ENCODE measurements around the gene ZNF621. TPM values are rescaled to one million over a fixed set of nuclear protein-coding genes. Genes with fewer than 3 reads are reported as not detected.
"Not testable (repeated sequence)": the region's sequence is repeated elsewhere in the genome, so short reads cannot be mapped to it uniquely, and the experiment has no call there.

The ZNF621 gene
- total RNA-seq, 1 experiment from 2014 or later, result 7.9 TPM

- DNase-seq (ENCODE audit: low read depth), result no peak
Observed at GRCh38 chr3:40534283-40534682, 9.5 kb downstream of the ZNF621 start.

- peak; percentile 62 for DNase-seq (ENCODE audit: low read depth)
Observed at GRCh38 chr3:40546816-40547215, 22.1 kb downstream of the ZNF621 start.

GRCh38 chr3:40550167-40550566 is 25.4 kb downstream of the ZNF621 start:
- no peak for DNase-seq (ENCODE audit: low read depth)

GRCh38 chr3:40557575-40558161 is 32.9 kb downstream of the ZNF621 start:
- no peak for DNase-seq (ENCODE audit: low read depth)

- not testable (repeated sequence) for DNase-seq (ENCODE audit: low read depth)
Observed at GRCh38 chr3:40562482-40562881, 37.7 kb downstream of the ZNF621 start.

- not testable (repeated sequence) for DNase-seq (ENCODE audit: low read depth)
Observed at GRCh38 chr3:40565629-40566028, 40.9 kb downstream of the ZNF621 start.

GRCh38 chr3:40566694-40567093 is 41.9 kb downstream of the ZNF621 start:
- no peak for DNase-seq (ENCODE audit: low read depth)

- DNase-seq (ENCODE audit: low read depth), result no peak
Observed at GRCh38 chr3:40572588-40572987, 47.8 kb downstream of the ZNF621 start.

GRCh38 chr3:40574050-40574449 is 49.3 kb downstream of the ZNF621 start:
- no peak for DNase-seq (ENCODE audit: low read depth)

- DNase-seq (ENCODE audit: low read depth), result peak; percentile 51
Observed at GRCh38 chr3:40574661-40575060, 49.9 kb downstream of the ZNF621 start.

DNA sequence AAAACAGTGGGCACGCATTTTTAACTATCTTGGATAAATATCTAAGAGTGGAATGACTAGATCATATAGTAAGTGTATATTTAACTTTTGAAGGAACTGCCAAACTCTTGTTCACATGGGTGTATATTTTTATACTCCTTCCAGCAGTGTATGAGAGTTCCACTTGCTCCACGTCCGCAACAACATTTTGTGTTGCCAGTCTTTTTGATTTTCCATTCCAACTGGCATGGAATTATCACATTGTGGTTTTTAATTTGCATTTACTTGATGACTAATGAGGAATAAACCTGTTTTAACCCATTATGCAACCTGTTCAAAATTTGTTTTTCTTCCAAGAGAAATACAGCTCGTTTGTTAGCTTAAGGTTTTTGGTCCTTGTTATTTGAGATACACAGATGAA is 51.6 kb downstream of the ZNF621 start:
- DNase-seq (ENCODE audit: low read depth), result peak; percentile 6

- peak; percentile 49 for DNase-seq (ENCODE audit: low read depth)
Observed at GRCh38 chr3:40580494-40581091, 55.8 kb downstream of the ZNF621 start.

- no peak for DNase-seq (ENCODE audit: low read depth)
Observed at GRCh38 chr3:40581166-40581565, 56.4 kb downstream of the ZNF621 start.

DNA sequence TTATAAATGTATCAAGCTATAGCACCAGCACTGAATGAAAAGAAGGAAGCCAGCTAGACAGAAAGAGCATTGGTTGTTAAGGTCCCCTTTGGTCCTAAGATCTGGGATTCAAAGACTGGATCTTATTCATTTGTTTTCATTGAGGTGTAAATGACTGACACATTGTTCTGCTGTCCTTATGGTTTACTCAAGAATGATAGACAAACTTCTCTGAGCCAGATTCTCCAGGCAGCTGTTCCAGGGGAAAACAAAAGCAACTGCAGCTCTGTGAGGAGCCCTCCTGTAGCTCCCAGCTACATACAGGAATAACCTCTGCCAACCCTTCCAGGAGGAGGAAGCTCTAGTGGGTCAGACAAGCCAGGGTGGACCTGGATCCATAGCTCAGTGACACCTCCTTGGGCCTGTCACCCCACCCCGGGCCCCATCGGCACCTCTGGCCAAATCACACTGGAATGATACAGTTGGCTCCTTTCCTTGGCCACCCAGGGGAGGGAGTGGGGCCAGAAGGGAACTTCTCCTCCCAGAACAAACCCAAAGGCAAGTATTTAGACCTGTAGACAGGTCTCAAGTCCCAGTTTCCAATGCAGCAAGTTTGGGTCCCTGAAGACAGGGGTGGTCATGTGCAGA is 57.8 kb downstream of the ZNF621 start:
- DNase-seq (ENCODE audit: low read depth), result no peak

DNA sequence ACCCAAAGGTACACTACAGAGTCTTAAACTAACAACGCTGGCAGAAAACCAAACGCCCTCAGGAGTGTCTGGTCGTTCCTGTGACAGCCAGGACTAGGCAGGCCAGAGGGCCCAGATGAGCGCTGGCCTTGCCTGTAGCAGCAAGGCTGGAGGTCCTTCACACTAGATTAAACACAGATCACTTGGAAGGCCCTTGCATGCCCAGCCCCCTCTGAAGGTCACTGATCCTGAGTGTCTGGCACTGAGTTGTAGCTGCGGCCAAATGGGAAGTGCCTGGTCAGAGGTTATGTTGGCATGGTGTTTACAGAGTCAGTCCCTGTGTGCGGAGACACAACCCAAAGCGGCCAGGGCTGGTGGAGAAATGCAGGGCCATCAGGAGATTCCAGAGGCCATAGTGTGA is 58.9 kb downstream of the ZNF621 start:
- no peak for DNase-seq (ENCODE audit: low read depth)

GRCh38 chr3:40584625-40585189 is 59.9 kb downstream of the ZNF621 start:
- peak; percentile 51 for DNase-seq (ENCODE audit: low read depth)

- no peak for DNase-seq (ENCODE audit: low read depth)
Observed at GRCh38 chr3:40585381-40586016, 60.7 kb downstream of the ZNF621 start.

- no peak for DNase-seq (ENCODE audit: low read depth)
Observed at GRCh38 chr3:40586901-40587300, 62.1 kb downstream of the ZNF621 start.

GRCh38 chr3:40588406-40588805 is 63.6 kb downstream of the ZNF621 start:
- no peak for DNase-seq (ENCODE audit: low read depth)
